Activated B cell treated with CpG ODN at 0.5 μM for 24 hours (primary cell): Measurements from ENCODE around the gene SPOP. TPM values are rescaled to one million over a fixed set of nuclear protein-coding genes. Genes with fewer than 3 reads are reported as not detected.

Source experiments
- ATAC-seq: fragments of 200-7000 bp; cut with Tn5 transposase; one replicate; pipeline ENCODE4 v1.10.0; 2021; ENCODE audit warnings: low read depth, mild to moderate bottlenecking, moderate library complexity
- CTCF ChIA-PET: fragments of 350-600 bp; sonication (Branson Sonifier 250); formaldehyde crosslinking; loops from one replicate; lab custom pipeline; 2021; ENCODE audit warnings: antibody characterized with exemption; lab: Charles Lee
- POLR2A ChIA-PET: fragments of 350-600 bp; sonication (Branson Sonifier 250); formaldehyde crosslinking; loops from one replicate; lab custom pipeline; 2021; ENCODE audit warnings: antibody characterized with exemption; lab: Charles Lee
- DNase-seq: peaks from one replicate; pipeline ENCODE4 v3.0.0; 2022
- H3K27ac Mint-ChIP-seq: one replicate; pipeline ENCODE4 v1.8.0; 2020; ENCODE audit warnings: mixed read lengths
- H3K27me3 Mint-ChIP-seq: one replicate; pipeline ENCODE4 v1.8.0; 2021; ENCODE audit warnings: mixed read lengths
- H3K36me3 Mint-ChIP-seq: one replicate; pipeline ENCODE4 v1.8.0; 2021; ENCODE audit warnings: low read depth, mixed read lengths
- H3K4me1 Mint-ChIP-seq: one replicate; pipeline ENCODE4 v1.8.0; 2021; ENCODE audit warnings: mixed read lengths
- H3K4me3 Mint-ChIP-seq: one replicate; pipeline ENCODE4 v1.8.0; 2020; ENCODE audit warnings: mild to moderate bottlenecking, mixed read lengths
- H3K9me3 Mint-ChIP-seq: one replicate; pipeline ENCODE4 v1.8.0; 2020; ENCODE audit warnings: mixed read lengths
- intact Hi-C: fragments of 100-400 bp; cut with micrococcal nuclease; formaldehyde crosslinking; loops from one replicate; pipeline ENCODE4 v1.15.1; 2024
- total RNA-seq: library from RNA; stranded (reverse); gene quantifications from 2 replicates; pipeline ENCODE4 v1.2.3, GENCODE V29; 2022
- TF ChIP-seq, protein P1 (sequence below): fragments of 200-600 bp; IDR thresholded peaks from one replicate; pipeline ENCODE4 v1.8.0; 2022; ENCODE audit warnings: antibody characterized with exemption, mild to moderate bottlenecking

Gene SPOP
- total RNA-seq, 1 donor from 2014 or later, result 65.8 TPM

GRCh38 chr17:49576088-49576916, 101.6 kb downstream of the SPOP start:
- TF ChIP-seq, protein P1, sequence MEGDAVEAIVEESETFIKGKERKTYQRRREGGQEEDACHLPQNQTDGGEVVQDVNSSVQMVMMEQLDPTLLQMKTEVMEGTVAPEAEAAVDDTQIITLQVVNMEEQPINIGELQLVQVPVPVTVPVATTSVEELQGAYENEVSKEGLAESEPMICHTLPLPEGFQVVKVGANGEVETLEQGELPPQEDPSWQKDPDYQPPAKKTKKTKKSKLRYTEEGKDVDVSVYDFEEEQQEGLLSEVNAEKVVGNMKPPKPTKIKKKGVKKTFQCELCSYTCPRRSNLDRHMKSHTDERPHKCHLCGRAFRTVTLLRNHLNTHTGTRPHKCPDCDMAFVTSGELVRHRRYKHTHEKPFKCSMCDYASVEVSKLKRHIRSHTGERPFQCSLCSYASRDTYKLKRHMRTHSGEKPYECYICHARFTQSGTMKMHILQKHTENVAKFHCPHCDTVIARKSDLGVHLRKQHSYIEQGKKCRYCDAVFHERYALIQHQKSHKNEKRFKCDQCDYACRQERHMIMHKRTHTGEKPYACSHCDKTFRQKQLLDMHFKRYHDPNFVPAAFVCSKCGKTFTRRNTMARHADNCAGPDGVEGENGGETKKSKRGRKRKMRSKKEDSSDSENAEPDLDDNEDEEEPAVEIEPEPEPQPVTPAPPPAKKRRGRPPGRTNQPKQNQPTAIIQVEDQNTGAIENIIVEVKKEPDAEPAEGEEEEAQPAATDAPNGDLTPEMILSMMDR, result no peak
- H3K4me1 Mint-ChIP-seq, result peaks cover 11% of the 10 kb centered on the region
- no peak overlapping the region for H3K27ac Mint-ChIP-seq
- POLR2A ChIA-PET, result interaction anchor here (0.6 kb wide), 1 partner anchor 265 kb away, joined by 3 read pairs; no protein-coding TSS in a partner anchor
- intact Hi-C loops, result no loop called here
- CTCF ChIA-PET, result interaction anchor here (1.4 to 6.5 kb wide), 3 partner anchors 9 to 120 kb away, joined by 3 to 55 read pairs (median 4); no protein-coding TSS in a partner anchor
- ATAC-seq, result no peak
- no peaks in the 10 kb centered on the region for H3K9me3 Mint-ChIP-seq
- no peak for DNase-seq
- H3K36me3 Mint-ChIP-seq, result no peaks in the 10 kb centered on the region
- peaks cover 40% of the 10 kb centered on the region for H3K27me3 Mint-ChIP-seq
- peak overlapping the region; percentile 77 for H3K4me3 Mint-ChIP-seq

- H3K27ac Mint-ChIP-seq, result no peak within 1 kb of the TSS
- TF ChIP-seq, protein P1, result no peak
- no peaks in the 10 kb centered on the region for H3K36me3 Mint-ChIP-seq
- H3K9me3 Mint-ChIP-seq, result no peaks in the 10 kb centered on the region
- H3K4me1 Mint-ChIP-seq, result peaks cover 11% of the 10 kb centered on the region
- H3K27me3 Mint-ChIP-seq, result peaks cover 42% of the 10 kb centered on the region
- peak within 1 kb of the TSS; percentile 77 for H3K4me3 Mint-ChIP-seq
- ChIA-PET POLR2A (no interaction called here), CTCF (interaction anchor here (1.4 to 6.5 kb wide), 3 partner anchors 8 to 121 kb away, joined by 3 to 55 read pairs (median 4); no protein-coding TSS in a partner anchor)
- DNase-seq (peak; percentile 56), ATAC-seq (peak; percentile 74)
- intact Hi-C loops, result no loop called here
These were observed 102.2 kb downstream of the SPOP start, which contains the start of gene NXPH3 for GRCh38 chr17:49575679-49576087. TSS of gene NXPH3 (plus strand) at chr17:49575871. CDS start at chr17:49576220, 349 bp downstream.

GRCh38 chr17:49574945-49575678, 102.8 kb downstream of the SPOP start:
- Mint-ChIP-seq H3K4me1 (peaks cover 11% of the 10 kb centered on the region), H3K4me3 (peak overlapping the region; percentile 41), H3K9me3 (no peaks in the 10 kb centered on the region), H3K27ac (no peak overlapping the region), H3K27me3 (peaks cover 42% of the 10 kb centered on the region), H3K36me3 (no peaks in the 10 kb centered on the region)
- no peak for DNase-seq
- intact Hi-C loops, result no loop called here
- TF ChIP-seq, protein P1, result no peak
- POLR2A ChIA-PET, result no interaction called here
- CTCF ChIA-PET, result interaction anchor here (1.4 to 6.5 kb wide), 3 partner anchors 8 to 121 kb away, joined by 3 to 55 read pairs (median 4); no protein-coding TSS in a partner anchor
- ATAC-seq, result no peak

DNA sequence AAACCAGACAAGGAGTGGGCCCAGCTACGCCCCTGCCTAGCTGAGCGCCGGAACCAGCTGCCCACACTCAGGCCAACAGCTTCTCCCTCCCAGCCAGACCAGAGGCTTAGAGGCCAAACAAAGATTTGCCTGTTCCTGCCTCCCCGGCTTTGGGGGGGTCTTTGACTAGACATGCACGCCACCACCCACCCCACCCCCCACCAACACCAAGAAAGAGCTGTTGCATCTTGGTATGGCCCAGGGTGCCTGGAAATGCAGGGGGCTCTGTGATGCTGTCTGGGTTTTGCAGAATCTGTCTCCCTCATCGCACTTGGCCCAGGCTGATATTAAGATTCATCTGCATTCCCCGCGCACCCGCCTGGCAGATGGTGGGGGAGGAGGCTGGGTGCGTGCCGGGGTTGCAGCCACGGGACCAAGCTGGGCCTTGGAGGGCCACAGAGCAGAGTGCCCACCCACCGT, 103.5 kb downstream of the SPOP start:
- CTCF ChIA-PET, result interaction anchor here (6.5 kb wide), 1 partner anchor 122 kb away, joined by 55 read pairs; no protein-coding TSS in a partner anchor
- no peak for DNase-seq
- TF ChIP-seq, protein P1, result no peak
- Mint-ChIP-seq H3K27ac (no peak overlapping the region), H3K9me3 (no peaks in the 10 kb centered on the region), H3K4me1 (peaks cover 13% of the 10 kb centered on the region), H3K4me3 (no peak overlapping the region), H3K36me3 (no peaks in the 10 kb centered on the region), H3K27me3 (peaks cover 42% of the 10 kb centered on the region)
- POLR2A ChIA-PET, result no interaction called here
- intact Hi-C loops, result no loop called here
- ATAC-seq, result no peak
